SK-N-SH (cell line): Measurements from ENCODE around the gene DOCK4. TPM values are rescaled to one million over a fixed set of nuclear protein-coding genes. Genes with fewer than 3 reads are reported as not detected.

ENCODE experiments used
- CTCF ChIA-PET: fragments of 300-600, 350-600 bp; formaldehyde crosslinking; extraction: SDS; loops from one replicate; lab custom pipeline; 2021; lab: Yijun Ruan, JAX
- POLR2A ChIA-PET: fragments of 350-600 bp; sonication (Branson Sonifier 250); formaldehyde crosslinking; extraction: SDS; loops from one replicate; lab custom pipeline; 2020; ENCODE audit warnings: antibody characterized with exemption, inconsistent platforms; lab: Yijun Ruan, JAX
- DNase-seq: peaks from one replicate; pipeline ENCODE4 v3.0.0; 2012
- H2AFZ ChIP-seq: fragments of 200-600 bp; sonication (generic); 2 replicates; pipeline ENCODE4 v1.8.1; 2016; ENCODE audit warnings: antibody characterized with exemption, mild to moderate bottlenecking, low read depth
- H3F3A ChIP-seq: fragments of 200-600 bp; sonication (generic); replicated peaks from 2 replicates; pipeline ENCODE3; 2016; ENCODE audit warnings: antibody characterized with exemption, mild to moderate bottlenecking; ENCODE audit not compliant: insufficient read depth
- H3K27ac ChIP-seq, 2 experiments: fragments of 200-500 bp in 1 of 2; fragments of 200-600 bp in 1 of 2; sonication (Bioruptor generic) in 1 of 2; sonication (generic), shearing (Covaris generic) in 1 of 2; 2 replicates each; pipeline versions ENCODE4 v1.5.1 to v1.6.1; 2014 to 2016; ENCODE audit warnings: low read depth in 2 of 2, inconsistent platforms in 1 of 2, low read length in 1 of 2, mild to moderate bottlenecking in 1 of 2, mixed read lengths in 1 of 2
- H3K27me3 ChIP-seq: fragments of 200-600 bp; sonication (generic), shearing (Covaris generic); 2 replicates; pipeline ENCODE4 v1.6.1; 2016; ENCODE audit warnings: mixed run types; ENCODE audit not compliant: insufficient read depth
- H3K36me3 ChIP-seq, 2 experiments: fragments of 200-500 bp in 1 of 2; fragments of 200-600 bp in 1 of 2; sonication (Bioruptor generic) in 1 of 2; sonication (generic) in 1 of 2; replicated peaks in 1 of 2; 2 replicates each; pipeline versions ENCODE3 to v1.5.1; 2014 to 2016; ENCODE audit warnings: low read length in 1 of 2, mild to moderate bottlenecking in 1 of 2; ENCODE audit not compliant: insufficient read depth in 2 of 2, control insufficient read depth in 1 of 2
- H3K4me1 ChIP-seq, 2 experiments: fragments of 200-500 bp in 1 of 2; fragments of 200-600 bp in 1 of 2; sonication (Bioruptor generic) in 1 of 2; sonication (generic), shearing (Covaris generic) in 1 of 2; 2 replicates each; pipeline versions ENCODE4 v1.5.1 to v1.6.1; 2014 to 2016; ENCODE audit warnings: low read depth in 1 of 2, low read length in 1 of 2, mixed run types in 1 of 2; ENCODE audit not compliant: insufficient read depth in 2 of 2, control insufficient read depth in 1 of 2
- H3K4me2 ChIP-seq: fragments of 200-600 bp; sonication (generic), shearing (Covaris generic); 2 replicates; pipeline ENCODE4 v1.6.1; 2017; ENCODE audit warnings: mixed run types
- H3K4me3 ChIP-seq, 2 experiments: fragments of 200-500 bp in 1 of 2; fragments of 200-600 bp in 1 of 2; sonication (Bioruptor generic) in 1 of 2; sonication (generic), shearing (Covaris generic) in 1 of 2; 2 replicates each; pipeline versions ENCODE4 v1.5.1 to v1.8.1; 2014 to 2016; ENCODE audit warnings: low read depth in 2 of 2, inconsistent platforms in 1 of 2, low read length in 1 of 2, mild to moderate bottlenecking in 1 of 2, mixed read lengths in 1 of 2, moderate library complexity in 1 of 2
- H3K79me2 ChIP-seq: fragments of 200-600 bp; sonication (generic); 2 replicates; pipeline ENCODE4 v1.8.1; 2017; ENCODE audit warnings: mild to moderate bottlenecking; ENCODE audit not compliant: insufficient read depth
- H3K9ac ChIP-seq: fragments of 200-600 bp; sonication (generic); 2 replicates; pipeline ENCODE4 v1.6.1; 2017; ENCODE audit warnings: mixed run types
- H3K9me2 ChIP-seq: fragments of 200-600 bp; sonication (generic); 2 replicates; pipeline ENCODE4 v1.6.1; 2017; ENCODE audit warnings: mixed run types
- H3K9me3 ChIP-seq: fragments of 200-600 bp; sonication (generic); 2 replicates; pipeline ENCODE4 v1.6.1; 2017; ENCODE audit warnings: mixed run types, mild to moderate bottlenecking, moderate library complexity
- H4K20me1 ChIP-seq: fragments of 200-600 bp; sonication (generic); 2 replicates; pipeline ENCODE4 v1.6.1; 2017; ENCODE audit warnings: mild to moderate bottlenecking, mixed run types; ENCODE audit not compliant: insufficient read depth
- CHD2 ChIP-seq: fragments of 150-350 bp; IDR thresholded peaks from 2 replicates; pipeline ENCODE4 v1.6.1; 2018; ENCODE audit warnings: low read length; ENCODE audit not compliant: partially characterized antibody
- ELF1 ChIP-seq: IDR thresholded peaks from 2 replicates; pipeline ENCODE4 v1.4.0; 2012
- EP300 ChIP-seq, 2 experiments: IDR thresholded peaks; 2 replicates each; pipeline versions ENCODE4 v1.4.0 to v1.6.1; 2012; ENCODE audit warnings: borderline replicate concordance in 1 of 2, low read depth in 1 of 2, low read length in 1 of 2
- EZH2phosphoT487 ChIP-seq: fragments of 200-600 bp; sonication (generic); IDR thresholded peaks from 2 replicates; pipeline ENCODE4 v1.6.1; 2017; ENCODE audit warnings: low read depth, mixed run types, mild to moderate bottlenecking, antibody characterized with exemption, moderate library complexity, borderline replicate concordance
- FOSL2 ChIP-seq: IDR thresholded peaks from 2 replicates; pipeline ENCODE4 v1.4.0; 2012; ENCODE audit warnings: low read depth, mild to moderate bottlenecking, moderate library complexity, borderline replicate concordance
- FOXJ3 ChIP-seq: sonication (generic); formaldehyde crosslinking; IDR thresholded peaks from 2 replicates; pipeline ENCODE4 v1.5.1; 2020; ENCODE audit warnings: mild to moderate bottlenecking, missing genetic modification reagents
- FOXM1 ChIP-seq: IDR thresholded peaks from 2 replicates; pipeline ENCODE4 v1.4.0; 2012; ENCODE audit warnings: low read depth, mild to moderate bottlenecking
- GABPA ChIP-seq: IDR thresholded peaks from 2 replicates; pipeline ENCODE4 v1.4.0; 2012; ENCODE audit warnings: low read depth, mild to moderate bottlenecking
- IRF3 ChIP-seq: fragments of 150-350 bp; IDR thresholded peaks from 2 replicates; pipeline ENCODE4 v1.6.1; 2016; ENCODE audit warnings: mild to moderate bottlenecking, low read depth, low read length
- JUND ChIP-seq: IDR thresholded peaks from 2 replicates; pipeline ENCODE4 v1.4.0; 2012
- MAX ChIP-seq: IDR thresholded peaks from 2 replicates; pipeline ENCODE4 v1.4.0; 2012; ENCODE audit warnings: low read depth
- MXI1 ChIP-seq: IDR thresholded peaks from 2 replicates; pipeline ENCODE4 v1.6.1; 2012; ENCODE audit warnings: mild to moderate bottlenecking, low read depth, low read length, improper control_type of control experiment
- NFIC ChIP-seq: IDR thresholded peaks from 2 replicates; pipeline ENCODE4 v1.4.0; 2012; ENCODE audit warnings: borderline replicate concordance
- PBX3 ChIP-seq: IDR thresholded peaks from 2 replicates; pipeline ENCODE4; 2012
- RAD21 ChIP-seq: IDR thresholded peaks from 2 replicates; pipeline ENCODE4 v1.6.1; 2012; ENCODE audit warnings: mild to moderate bottlenecking, low read length
- RCOR1 ChIP-seq: fragments of 150-350 bp; IDR thresholded peaks from 2 replicates; pipeline ENCODE4 v1.6.1; 2017; ENCODE audit warnings: antibody characterized with exemption, low read length
- RXRA ChIP-seq: IDR thresholded peaks from 2 replicates; pipeline ENCODE4 v1.4.0; 2012; ENCODE audit warnings: low read depth, mild to moderate bottlenecking, borderline replicate concordance
- USF2 ChIP-seq: fragments of 150-350 bp; IDR thresholded peaks from 2 replicates; pipeline ENCODE4 v1.6.1; 2017; ENCODE audit warnings: antibody characterized with exemption, low read length, low read depth, borderline replicate concordance
- WGBS: methylation state at CpG from one replicate; pipeline ENCODE4 v1.1.6; 2017; ENCODE audit warnings: low lambda C conversion rate; 5-methylcytosine and 5-hydroxymethylcytosine counted together
- polyA plus RNA-seq, 3 experiments: library from polyadenylated mRNA; depleted of rRNA; stranded (reverse); fragments of >200 nt; gene quantifications; 2 replicates each; pipeline ENCODE4 v1.2.3, GENCODE V29; 2012
- TF ChIP-seq, protein P1 (sequence below): IDR thresholded peaks from 2 replicates; pipeline ENCODE4 v1.4.0; 2012; ENCODE audit warnings: low read depth, borderline replicate concordance
- TF ChIP-seq, protein P2 (sequence below): IDR thresholded peaks from 2 replicates; pipeline ENCODE4 v1.6.1; 2012; ENCODE audit warnings: mild to moderate bottlenecking, low read depth, low read length, moderate library complexity

DOCK4 gene
- polyA plus RNA-seq, 1 of the 3 experiments (the other 2 are of a cell fraction) = 8.5 TPM

GRCh38 chr7:111682588-111683340, 523.4 kb downstream of the DOCK4 start (continued):
- peak; percentile 76 for TF ChIP-seq PBX3
- no peak for TF ChIP-seq RXRA
- no peak for TF ChIP-seq USF2
- no peak for TF ChIP-seq CHD2

- WGBS = 89% methylated on average over 3 of the region's 3 CpGs
- TF ChIP-seq, protein P1, sequence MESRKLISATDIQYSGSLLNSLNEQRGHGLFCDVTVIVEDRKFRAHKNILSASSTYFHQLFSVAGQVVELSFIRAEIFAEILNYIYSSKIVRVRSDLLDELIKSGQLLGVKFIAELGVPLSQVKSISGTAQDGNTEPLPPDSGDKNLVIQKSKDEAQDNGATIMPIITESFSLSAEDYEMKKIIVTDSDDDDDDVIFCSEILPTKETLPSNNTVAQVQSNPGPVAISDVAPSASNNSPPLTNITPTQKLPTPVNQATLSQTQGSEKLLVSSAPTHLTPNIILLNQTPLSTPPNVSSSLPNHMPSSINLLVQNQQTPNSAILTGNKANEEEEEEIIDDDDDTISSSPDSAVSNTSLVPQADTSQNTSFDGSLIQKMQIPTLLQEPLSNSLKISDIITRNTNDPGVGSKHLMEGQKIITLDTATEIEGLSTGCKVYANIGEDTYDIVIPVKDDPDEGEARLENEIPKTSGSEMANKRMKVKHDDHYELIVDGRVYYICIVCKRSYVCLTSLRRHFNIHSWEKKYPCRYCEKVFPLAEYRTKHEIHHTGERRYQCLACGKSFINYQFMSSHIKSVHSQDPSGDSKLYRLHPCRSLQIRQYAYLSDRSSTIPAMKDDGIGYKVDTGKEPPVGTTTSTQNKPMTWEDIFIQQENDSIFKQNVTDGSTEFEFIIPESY = no peak
- TF ChIP-seq MXI1 (no peak), ELF1 (no peak), FOXJ3 (CRISPR knock-in tag) (no peak), NFIC (no peak), GABPA (no peak), FOXM1 (no peak), RAD21 (no peak), CHD2 (no peak), FOSL2 (no peak), MAX (no peak), RXRA (no peak), EZH2phosphoT487 (no peak), PBX3 (no peak), JUND (no peak), EP300 (IDR thresholded peaks at IDR 0.05; ENCODE audit: borderline replicate concordance in 1 of 2, low read depth in 1 of 2, low read length in 1 of 2) (no peak), IRF3 (no peak), RCOR1 (no peak)
- TF ChIP-seq, protein P2, sequence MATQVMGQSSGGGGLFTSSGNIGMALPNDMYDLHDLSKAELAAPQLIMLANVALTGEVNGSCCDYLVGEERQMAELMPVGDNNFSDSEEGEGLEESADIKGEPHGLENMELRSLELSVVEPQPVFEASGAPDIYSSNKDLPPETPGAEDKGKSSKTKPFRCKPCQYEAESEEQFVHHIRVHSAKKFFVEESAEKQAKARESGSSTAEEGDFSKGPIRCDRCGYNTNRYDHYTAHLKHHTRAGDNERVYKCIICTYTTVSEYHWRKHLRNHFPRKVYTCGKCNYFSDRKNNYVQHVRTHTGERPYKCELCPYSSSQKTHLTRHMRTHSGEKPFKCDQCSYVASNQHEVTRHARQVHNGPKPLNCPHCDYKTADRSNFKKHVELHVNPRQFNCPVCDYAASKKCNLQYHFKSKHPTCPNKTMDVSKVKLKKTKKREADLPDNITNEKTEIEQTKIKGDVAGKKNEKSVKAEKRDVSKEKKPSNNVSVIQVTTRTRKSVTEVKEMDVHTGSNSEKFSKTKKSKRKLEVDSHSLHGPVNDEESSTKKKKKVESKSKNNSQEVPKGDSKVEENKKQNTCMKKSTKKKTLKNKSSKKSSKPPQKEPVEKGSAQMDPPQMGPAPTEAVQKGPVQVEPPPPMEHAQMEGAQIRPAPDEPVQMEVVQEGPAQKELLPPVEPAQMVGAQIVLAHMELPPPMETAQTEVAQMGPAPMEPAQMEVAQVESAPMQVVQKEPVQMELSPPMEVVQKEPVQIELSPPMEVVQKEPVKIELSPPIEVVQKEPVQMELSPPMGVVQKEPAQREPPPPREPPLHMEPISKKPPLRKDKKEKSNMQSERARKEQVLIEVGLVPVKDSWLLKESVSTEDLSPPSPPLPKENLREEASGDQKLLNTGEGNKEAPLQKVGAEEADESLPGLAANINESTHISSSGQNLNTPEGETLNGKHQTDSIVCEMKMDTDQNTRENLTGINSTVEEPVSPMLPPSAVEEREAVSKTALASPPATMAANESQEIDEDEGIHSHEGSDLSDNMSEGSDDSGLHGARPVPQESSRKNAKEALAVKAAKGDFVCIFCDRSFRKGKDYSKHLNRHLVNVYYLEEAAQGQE = no peak
These were observed 525.0 kb downstream of the DOCK4 start for GRCh38 chr7:111681242-111681641.

More at GRCh38 chr7:111681242-111681641, 525.0 kb downstream of the DOCK4 start:
- ChIA-PET POLR2A (no interaction called here), CTCF (no interaction called here)
- Histone ChIP-seq H2AFZ (no peak overlapping the region), H3K9me3 (no peaks in the 10 kb centered on the region), H3K27ac (no peak overlapping the region), H3F3A (peaks cover 14% of the 10 kb centered on the region), H3K27me3 (no peaks in the 10 kb centered on the region), H3K9ac (no peak overlapping the region), H3K36me3 (no peaks in the 10 kb centered on the region), H3K4me3 (no peak overlapping the region), H3K9me2 (no peaks in the 10 kb centered on the region), H3K4me1 (peaks cover 8 to 19% of the 10 kb centered on the region in 2 experiments), H3K4me2 (no peak overlapping the region), H4K20me1 (no peaks in the 10 kb centered on the region), H3K79me2 (no peaks in the 10 kb centered on the region)
- DNase-seq = no peak
